Measurements from ENCODE around the gene VAMP8.
"Not testable (repeated sequence)": the region's sequence is repeated elsewhere in the genome, so short reads cannot be mapped to it uniquely, and the experiment has no call there.

- TF ChIP-seq BHLHE40 (IDR thresholded peaks at IDR 0.05; ENCODE audit: low read depth, low read length); CTCF (IDR thresholded peaks at IDR 0.05); KDM1A (IDR thresholded peaks at IDR 0.05; ENCODE audit: low read depth); SMC3 (IDR thresholded peaks at IDR 0.05): not testable (repeated sequence)
These were observed 14.9 kb downstream of the VAMP8 start for GRCh38 chr2:85592299-85592698.

Data from A549 (cell line).